ENCODE data around the gene MRPL22. TPM values are rescaled to one million over a fixed set of nuclear protein-coding genes. Genes with fewer than 3 reads are reported as not detected.

MRPL22 gene
- total RNA-seq, 2 donors from 2014 or later, result 67.5 to 78.0 TPM

DNA sequence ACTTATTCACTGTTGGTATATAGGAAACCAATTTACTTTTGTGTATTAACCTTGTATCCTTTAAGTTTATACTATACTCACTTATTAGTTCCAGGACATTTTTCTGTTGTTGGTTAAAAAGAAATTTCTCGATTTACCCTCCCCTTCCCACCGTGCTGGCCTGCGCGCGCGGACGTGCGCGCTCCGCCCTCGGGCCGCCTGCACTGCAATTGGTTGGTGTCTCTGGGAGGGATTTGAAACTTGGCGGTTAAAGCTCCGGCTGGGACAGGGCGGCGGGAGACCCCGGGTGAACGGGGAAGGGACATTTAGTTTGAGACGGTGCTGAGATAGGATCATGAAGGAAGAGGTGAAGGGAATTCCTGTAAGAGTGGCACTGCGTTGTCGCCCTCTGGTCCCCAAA is 72.7 kb downstream of the MRPL22 start, which contains the start of gene KIF4B:
Gene KIF4B (plus strand): TSS at position 230 of the 400 bp plus-strand sequence. CDS start 105 bp downstream, at position 335.
- H3K27ac Mint-ChIP-seq, result no peak within 1 kb of the TSS
- no peaks in the 10 kb centered on the region for H3K36me3 Mint-ChIP-seq (ENCODE audit: insufficient read depth in 2 of 2)
- ATAC-seq (replicated peaks in 1 of 2), result no peak

DNA sequence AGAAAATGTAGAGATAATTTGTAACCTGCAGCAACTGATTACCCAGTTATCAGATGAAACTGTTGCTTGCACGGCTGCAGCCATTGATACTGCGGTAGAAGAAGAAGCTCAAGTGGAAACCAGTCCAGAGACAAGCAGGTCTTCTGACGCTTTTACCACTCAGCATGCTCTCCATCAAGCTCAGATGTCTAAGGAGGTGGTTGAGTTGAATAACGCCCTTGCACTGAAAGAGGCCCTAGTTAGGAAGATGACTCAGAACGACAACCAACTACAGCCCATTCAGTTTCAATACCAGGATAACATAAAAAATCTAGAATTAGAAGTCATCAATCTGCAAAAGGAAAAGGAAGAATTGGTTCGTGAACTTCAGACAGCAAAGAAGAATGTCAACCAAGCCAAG is 74.4 kb downstream of the MRPL22 start:
- no peak for ATAC-seq (replicated peaks in 1 of 2)
- peaks cover 61% of the 10 kb centered on the region for H3K27me3 Mint-ChIP-seq (ENCODE audit: low read depth)

More for the DNA sequence above, 72.7 kb downstream of the MRPL22 start, which contains the start of gene KIF4B:
- no peak for DNase-seq
- H3K4me3 Mint-ChIP-seq, result no peak within 1 kb of the TSS
- H3K27me3 Mint-ChIP-seq (ENCODE audit: low read depth), result peaks cover 58% of the 10 kb centered on the region
- peaks cover 9% of the 10 kb centered on the region for H3K4me1 Mint-ChIP-seq (ENCODE audit: low read depth)
- peaks cover 0 to 4% of the 10 kb centered on the region in 2 donors for H3K9me3 Mint-ChIP-seq

DNA sequence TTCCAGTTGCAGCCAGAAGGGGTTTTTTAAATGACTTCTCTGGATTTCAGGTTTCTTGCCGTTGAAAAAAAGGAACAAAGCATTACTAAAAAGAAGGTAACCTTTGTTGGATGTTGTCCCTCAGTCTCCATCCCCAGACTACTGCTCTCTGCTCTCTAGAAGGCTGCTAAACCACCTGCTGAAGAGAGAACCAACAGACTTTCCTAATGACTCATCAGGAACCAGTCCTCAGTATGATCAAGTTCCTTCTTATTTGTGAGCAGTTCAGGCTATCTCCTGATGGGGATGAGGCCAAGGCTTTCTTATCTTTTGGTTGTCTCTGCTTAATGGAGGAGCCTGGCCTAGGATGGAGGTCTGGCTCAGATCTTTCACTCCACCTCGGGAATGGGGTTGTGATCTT is 76.7 kb downstream of the MRPL22 start:
- H3K4me1 Mint-ChIP-seq (ENCODE audit: low read depth), result peaks cover 9% of the 10 kb centered on the region
- peaks cover 49% of the 10 kb centered on the region for H3K27me3 Mint-ChIP-seq (ENCODE audit: low read depth)
- no peaks in the 10 kb centered on the region for H3K36me3 Mint-ChIP-seq (ENCODE audit: insufficient read depth in 2 of 2)
- peak; percentile 55 to 58 for ATAC-seq (replicated peaks in 1 of 2)
- peaks cover 0 to 4% of the 10 kb centered on the region in 2 donors for H3K9me3 Mint-ChIP-seq
- no peak for DNase-seq
- no peak overlapping the region for H3K27ac Mint-ChIP-seq
- no peak overlapping the region for H3K4me3 Mint-ChIP-seq

More for the DNA sequence above, 74.4 kb downstream of the MRPL22 start:
- Mint-ChIP-seq H3K4me1 (ENCODE audit: low read depth) (peaks cover 9% of the 10 kb centered on the region), H3K4me3 (no peak overlapping the region), H3K36me3 (ENCODE audit: insufficient read depth in 2 of 2) (no peaks in the 10 kb centered on the region), H3K9me3 (peaks cover 0 to 4% of the 10 kb centered on the region in 2 donors), H3K27ac (no peak overlapping the region)
- DNase-seq, result no peak

Other genes with a start within 250 kb of the MRPL22 start
- gene LARP1, start 185.7 kb upstream of the MRPL22 start, total RNA-seq, result 100 to 1,000 TPM; 248 to 266 TPM
- under 1 TPM in 1 of 2 donors, not detected in 1; 0.43 TPM for gene FAXDC2, start 90.5 kb upstream of the MRPL22 start, total RNA-seq
- 10 to 100 TPM; 59.3 to 63.8 TPM for gene CNOT8, start 82.4 kb upstream of the MRPL22 start, total RNA-seq
- gene GEMIN5, start 2.9 kb upstream of the MRPL22 start, total RNA-seq, result 10 to 100 TPM; 14.4 to 15.8 TPM
- under 1 TPM in 1 of 2 donors, not detected in 1; 0.30 TPM for gene KIF4B, start 72.7 kb downstream of the MRPL22 start, total RNA-seq